Measurements from ENCODE around the gene BDKRB1.

GRCh38 chr14:96208739-96209138 is 47.3 kb upstream of the BDKRB1 start:
- TF ChIP-seq MLX (CRISPR knock-in tag; conservative IDR thresholded peaks at IDR 0.05) = no peak
- no peak for TF ChIP-seq RAD21 (CRISPR knock-in tag; conservative IDR thresholded peaks at IDR 0.05 in 1 of 2, IDR thresholded peaks at IDR 0.05 in 1 of 2)
- no peak for TF ChIP-seq MYC (IDR thresholded peaks at IDR 0.05; ENCODE audit: low read depth, low read length)
- TF ChIP-seq MYC (CRISPR knock-in tag; IDR thresholded peaks at IDR 0.05; ENCODE audit: borderline replicate concordance, low read depth) = no peak
- no peak for TF ChIP-seq TCF7L2 (IDR thresholded peaks at IDR 0.05; ENCODE audit: low read depth, low read length)
- TF ChIP-seq EP300 (IDR thresholded peaks at IDR 0.05; ENCODE audit: low read length) = no peak
- no peak for TF ChIP-seq PRDM10 (IDR thresholded peaks at IDR 0.05; ENCODE audit: partially characterized antibody)
- no peak for TF ChIP-seq USF1 (CRISPR knock-in tag; IDR thresholded peaks at IDR 0.05)
- no peak for TF ChIP-seq ZNF644 (tag; IDR thresholded peaks at IDR 0.05; ENCODE audit: low read depth)
- no peak for TF ChIP-seq ZNF24 (IDR thresholded peaks at IDR 0.05)
